Embryonic facial prominence (tissue), 1 donor: ENCODE measurements around the gene NTMT2.

Experiments
- DNase-seq: peaks from one replicate; pipeline ENCODE4 v3.0.0-alpha.2; 2016; ENCODE audit errors: extremely low spot score

The NTMT2 gene

DNA sequence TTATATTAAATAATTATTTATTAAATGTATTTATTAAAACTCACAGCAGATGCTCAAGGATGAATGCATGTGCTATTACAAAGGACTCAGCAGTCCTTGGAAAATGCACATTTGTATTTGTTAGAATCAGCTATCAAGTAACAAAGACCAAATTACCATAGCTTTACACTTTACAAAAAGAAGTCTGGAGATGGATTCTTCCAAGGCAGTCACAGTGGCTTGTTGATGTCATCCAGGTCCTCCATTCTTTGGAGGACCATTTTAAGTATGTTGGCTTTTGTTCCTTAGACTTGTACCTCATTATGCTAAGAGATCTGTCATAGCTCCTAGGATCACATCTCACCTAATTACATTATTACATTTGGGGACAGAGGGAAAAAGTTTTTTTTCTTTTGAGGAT, 63.4 kb downstream of the NTMT2 start:
- DNase-seq = no peak

DNA sequence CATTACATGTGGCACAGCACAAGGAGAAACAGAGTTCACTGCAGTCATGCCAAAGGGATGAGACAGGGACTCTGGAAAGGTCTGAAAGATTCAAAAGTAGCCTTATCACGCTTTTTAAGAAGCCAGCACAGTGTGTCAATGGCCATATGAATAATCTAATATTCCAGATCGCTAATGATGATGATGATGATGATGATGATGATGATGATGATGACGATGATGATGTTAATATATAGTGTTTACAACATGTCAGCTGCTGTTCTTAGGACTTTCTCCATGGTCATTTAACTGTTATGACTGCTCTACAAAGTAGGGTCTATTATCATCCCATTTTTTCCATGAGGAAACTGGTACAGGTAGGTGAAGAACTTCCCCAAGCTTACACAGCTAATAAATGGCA, 64.4 kb downstream of the NTMT2 start:
- DNase-seq = no peak

DNA sequence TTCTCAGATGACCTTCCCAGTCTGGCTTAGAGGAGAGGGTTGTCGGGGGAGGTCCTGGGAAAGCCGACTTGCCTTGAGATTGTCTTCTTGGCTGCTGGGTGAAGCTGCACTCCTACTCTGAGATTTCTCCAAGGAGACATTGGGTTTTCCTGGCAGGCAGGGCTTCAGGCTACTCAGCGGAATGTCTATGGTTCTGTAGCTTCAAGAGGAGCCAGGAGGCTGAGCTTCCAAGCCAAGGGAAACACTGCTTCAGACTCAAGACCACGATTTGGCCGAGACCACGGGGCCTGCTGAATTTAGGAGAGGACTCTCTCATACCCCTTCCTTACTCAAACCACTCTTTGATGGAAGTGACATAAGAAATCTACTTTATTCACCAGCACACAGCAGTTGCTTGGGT, 67.8 kb downstream of the NTMT2 start:
- DNase-seq = no peak

DNA sequence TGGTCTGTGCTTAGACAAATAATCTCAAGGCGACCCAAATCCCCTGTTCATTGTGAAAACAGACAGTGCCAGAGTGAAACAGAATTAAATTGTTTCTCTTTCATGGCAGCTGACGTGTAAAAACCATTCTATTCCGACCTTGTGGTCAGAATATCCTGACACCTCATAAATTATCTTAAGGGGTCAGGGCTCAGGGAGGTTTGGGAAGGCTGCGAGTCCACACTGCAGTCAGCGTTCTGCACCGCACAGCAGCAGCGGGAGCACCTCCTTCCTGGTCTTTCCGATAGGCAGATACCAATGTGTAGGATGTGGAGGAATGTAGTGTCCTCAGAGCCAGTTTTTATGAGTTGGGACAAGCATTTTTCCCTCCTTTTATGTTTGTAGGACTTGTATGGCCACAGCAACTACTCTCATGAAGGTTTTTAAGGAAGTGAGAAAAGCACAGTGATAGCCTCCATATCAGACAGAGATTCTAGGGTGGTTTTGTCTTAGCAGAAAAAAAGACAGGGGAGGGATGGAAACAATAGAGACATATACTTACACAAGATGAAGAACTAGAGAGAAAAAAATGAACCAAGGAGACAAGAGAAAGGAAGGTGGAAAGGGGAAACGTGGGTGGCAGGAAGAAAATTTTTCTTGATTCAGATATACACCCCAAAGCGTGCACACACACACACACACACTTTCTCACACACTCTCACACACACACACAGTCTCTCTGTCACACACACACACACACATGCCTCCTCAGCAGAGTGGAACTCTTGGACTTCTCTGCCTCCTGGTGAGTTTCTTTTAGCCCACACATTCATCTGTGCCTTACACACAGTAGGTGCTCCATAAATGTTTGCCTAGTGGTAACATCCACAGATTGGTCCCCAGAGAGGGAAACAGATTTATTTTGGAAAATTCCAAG, 68.6 kb downstream of the NTMT2 start:
- DNase-seq = no peak

DNA sequence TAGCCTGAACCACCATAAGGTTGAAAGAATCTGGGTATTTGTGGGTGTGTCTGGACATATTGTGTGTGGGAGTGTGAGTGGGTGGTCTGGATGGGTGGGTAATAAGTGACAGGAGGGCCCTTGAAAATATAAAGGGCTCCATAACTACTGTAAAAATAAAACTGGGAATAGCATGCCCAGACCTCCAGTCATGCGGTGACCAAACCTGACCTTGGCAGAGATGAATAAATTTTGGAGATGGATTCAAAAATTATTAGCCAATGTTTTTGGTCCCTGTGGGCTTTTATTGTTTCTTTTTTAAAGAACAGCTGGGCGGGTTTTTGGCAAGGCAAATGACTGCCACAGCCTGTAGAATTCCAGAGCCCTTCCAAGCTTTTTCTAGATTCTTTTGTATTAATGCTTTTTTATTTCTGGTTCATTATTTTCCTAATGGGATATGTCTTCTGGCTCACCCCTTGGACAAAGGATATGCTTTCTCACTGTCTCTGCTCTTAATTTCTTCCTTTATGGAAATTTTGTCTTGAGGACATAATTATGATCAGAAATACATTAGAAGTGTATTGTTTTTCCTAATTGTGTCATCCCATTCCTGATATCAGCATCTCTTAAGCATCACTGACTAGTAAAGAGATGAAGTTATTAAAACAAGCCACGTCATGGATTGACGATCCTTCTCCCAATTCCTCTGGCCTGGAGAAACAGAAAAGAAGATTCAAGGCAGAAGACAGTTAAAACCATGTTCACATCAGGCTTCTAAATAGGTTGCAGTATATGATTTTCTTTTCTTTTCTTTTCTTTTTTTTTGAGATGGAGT, 69.5 kb downstream of the NTMT2 start:
- no peak for DNase-seq

DNA sequence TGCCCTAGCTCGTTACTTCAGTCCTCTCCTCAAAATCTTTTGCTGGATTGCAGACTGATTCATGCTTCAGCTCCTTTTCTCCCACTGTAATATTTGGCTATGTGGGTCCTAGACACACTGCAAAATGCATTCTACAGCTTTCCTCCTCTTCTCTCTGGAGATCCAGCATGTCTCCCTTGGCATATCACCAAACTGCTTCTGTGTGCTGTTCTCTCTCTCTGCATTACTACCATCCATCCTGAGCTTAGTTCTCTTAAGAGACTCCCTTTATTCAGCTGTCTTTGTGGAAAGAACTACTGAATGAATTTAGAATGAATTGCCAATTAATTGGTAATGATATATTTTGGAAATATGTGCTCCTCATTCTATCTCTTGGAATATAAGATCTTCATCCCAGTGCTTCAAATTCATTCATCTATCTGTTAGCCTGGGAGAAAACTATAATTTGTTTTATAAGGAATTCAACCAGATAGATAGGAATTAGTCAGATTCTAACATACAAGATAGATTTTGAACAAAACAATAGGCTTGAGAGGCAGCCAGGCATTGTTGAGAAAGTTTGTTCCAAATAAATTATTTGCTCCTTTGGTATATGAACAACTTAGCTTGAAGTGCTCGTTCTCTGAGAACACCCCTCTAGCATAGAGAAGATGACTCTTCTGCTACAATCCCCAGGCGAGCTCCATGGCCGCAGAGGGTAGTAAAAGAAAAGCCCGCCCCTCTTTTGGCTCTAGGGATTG, 71.9 kb downstream of the NTMT2 start:
- no peak for DNase-seq

DNA sequence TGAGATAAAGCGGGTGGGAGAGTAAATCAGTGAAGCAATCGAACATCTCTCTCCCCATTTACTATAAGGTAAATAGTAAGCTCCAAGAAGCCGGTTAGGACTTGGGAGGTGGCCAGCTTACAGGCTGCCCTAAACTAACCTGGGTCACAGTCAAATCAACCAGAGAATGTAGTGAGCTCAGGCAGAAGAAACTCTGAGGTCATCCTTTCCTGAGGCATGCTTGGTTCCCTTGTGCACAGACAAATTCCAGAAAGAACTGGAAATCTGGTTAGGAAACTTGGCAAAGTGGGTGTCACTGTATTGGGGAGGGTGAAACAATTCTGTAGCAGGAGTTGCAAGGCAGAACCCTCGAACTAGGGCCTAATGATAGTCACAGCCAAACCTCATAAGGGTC, 72.5 kb downstream of the NTMT2 start:
- no peak for DNase-seq
